HepG2 (cell line): ENCODE measurements around the gene PFKL. TPM values are rescaled to one million over a fixed set of nuclear protein-coding genes. Genes with fewer than 3 reads are reported as not detected.

Experiments used
- ARNT2 ChIP-seq: sonication (generic); formaldehyde crosslinking; IDR thresholded peaks from 2 replicates; pipeline ENCODE4 v1.8.0; 2022; ENCODE audit warnings: mild to moderate bottlenecking, low read depth, missing genetic modification reagents, moderate library complexity
- HOXA3 ChIP-seq: sonication (generic); formaldehyde crosslinking; IDR thresholded peaks from 2 replicates; pipeline ENCODE4 v1.5.0; 2020; ENCODE audit warnings: missing genetic modification reagents
- MEF2D ChIP-seq: sonication (generic); formaldehyde crosslinking; IDR thresholded peaks from 2 replicates; pipeline ENCODE4 v1.5.1; 2020; ENCODE audit warnings: mild to moderate bottlenecking, missing genetic modification reagents
- YEATS2 ChIP-seq: sonication (generic); formaldehyde crosslinking; IDR thresholded peaks from 2 replicates; pipeline ENCODE4 v1.4.0; 2020; ENCODE audit warnings: missing genetic modification reagents, borderline replicate concordance
- ZBTB20 ChIP-seq: sonication (generic); formaldehyde crosslinking; IDR thresholded peaks from 2 replicates; pipeline ENCODE4 v1.8.1; 2023; ENCODE audit warnings: missing genetic modification reagents, low read depth, mild to moderate bottlenecking, borderline replicate concordance
- ZNF180 ChIP-seq: sonication (generic); formaldehyde crosslinking; IDR thresholded peaks from 2 replicates; pipeline ENCODE4 v1.4.0; 2020; ENCODE audit warnings: low read depth, missing genetic modification reagents, borderline replicate concordance
- ZNF546 ChIP-seq: sonication (generic); formaldehyde crosslinking; conservative IDR thresholded peaks from 2 replicates; pipeline ENCODE4 v1.8.1; 2023; ENCODE audit warnings: mild to moderate bottlenecking, missing genetic modification reagents
- polyA plus RNA-seq, 8 experiments: library from polyadenylated mRNA; depleted of rRNA in 3 of 8; stranded (reverse) in 7 of 8; unstranded in 1 of 8; fragments of >200 nt; fragmentation: Illumina TruSeq in 4 of 8; extraction: Trizol in 4 of 8; gene quantifications; 2 replicates each; pipeline versions ENCODE4 v1.2.1 to v1.2.3, GENCODE V29; 2011 to 2016; ENCODE audit warnings: low read depth in 4 of 8, missing spikeins in 1 of 8, mixed read lengths in 1 of 8; ENCODE audit not compliant: insufficient read depth in 1 of 8
- total RNA-seq, 5 experiments: library from RNA; depleted of rRNA; stranded (reverse); fragments of >200 nt; fragmentation: Illumina TruSeq; extraction: Trizol; gene quantifications; 2 replicates each; pipeline ENCODE4 v1.2.3, GENCODE V29; 2016; ENCODE audit warnings: low read depth in 1 of 5
- TF ChIP-seq, protein P1 (sequence below): sonication (generic); formaldehyde crosslinking; conservative IDR thresholded peaks from 2 replicates; pipeline ENCODE4 v1.5.0; 2020; ENCODE audit warnings: missing genetic modification reagents
- TF ChIP-seq, protein P2 (sequence below): sonication (generic); formaldehyde crosslinking; IDR thresholded peaks from 2 replicates; pipeline ENCODE4 v1.4.0; 2020; ENCODE audit warnings: mild to moderate bottlenecking, missing genetic modification reagents
- TF ChIP-seq, protein P3 (sequence below): sonication (generic); formaldehyde crosslinking; IDR thresholded peaks from 2 replicates; pipeline ENCODE4 v1.4.0; 2020; ENCODE audit warnings: mild to moderate bottlenecking, missing genetic modification reagents
- TF ChIP-seq, protein P4 (sequence below), 2 experiments: sonication (generic) in 1 of 2; formaldehyde crosslinking in 1 of 2; IDR thresholded peaks; 2 replicates each; pipeline versions ENCODE4 v1.6.1 to v1.9.0; 2014 to 2022; ENCODE audit warnings: antibody characterized with exemption in 1 of 2, borderline replicate concordance in 1 of 2, inconsistent platforms in 1 of 2, low read depth in 1 of 2, missing genetic modification reagents in 1 of 2

PFKL gene
- total and polyA plus RNA-seq, 2 of the 13 experiments (the other 11 are each of a cell fraction or from before 2014, with no cell fraction given): 92.8 to 106 TPM

DNA sequence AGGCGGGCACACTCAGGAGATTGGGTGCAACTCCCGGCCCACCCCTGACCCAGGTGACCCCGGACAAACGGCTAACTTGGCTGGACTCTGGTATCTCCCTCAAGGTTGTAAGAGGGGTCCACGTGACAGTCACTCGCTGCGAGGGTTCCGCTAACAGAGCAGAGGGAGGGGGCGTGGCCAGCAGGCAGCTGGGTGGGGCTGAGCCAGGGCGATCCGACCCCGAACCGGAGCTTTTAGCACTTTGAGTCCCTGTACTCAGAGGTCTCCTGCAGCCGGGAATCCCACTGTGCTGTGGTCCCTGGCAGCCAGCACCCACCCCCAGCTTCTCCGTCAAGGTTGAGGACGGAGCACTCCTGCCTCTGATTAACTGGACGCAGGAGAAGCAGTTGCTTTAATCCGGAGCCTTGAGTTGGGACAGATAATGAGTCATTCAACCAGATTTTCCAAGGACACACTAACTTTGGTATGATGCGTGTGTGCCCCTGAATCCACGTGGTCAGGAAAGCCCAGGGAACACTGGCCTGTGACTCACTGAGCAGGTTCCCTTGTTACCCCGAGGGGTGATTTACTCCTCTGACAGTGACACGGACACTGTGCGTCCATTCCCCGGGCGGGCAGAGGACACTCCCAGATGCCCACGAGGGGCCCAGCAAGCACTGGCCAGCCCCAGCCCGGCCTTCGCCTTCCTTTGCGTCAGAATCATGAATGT is 70.3 kb downstream of the PFKL start (continued):
- TF ChIP-seq, protein P1, sequence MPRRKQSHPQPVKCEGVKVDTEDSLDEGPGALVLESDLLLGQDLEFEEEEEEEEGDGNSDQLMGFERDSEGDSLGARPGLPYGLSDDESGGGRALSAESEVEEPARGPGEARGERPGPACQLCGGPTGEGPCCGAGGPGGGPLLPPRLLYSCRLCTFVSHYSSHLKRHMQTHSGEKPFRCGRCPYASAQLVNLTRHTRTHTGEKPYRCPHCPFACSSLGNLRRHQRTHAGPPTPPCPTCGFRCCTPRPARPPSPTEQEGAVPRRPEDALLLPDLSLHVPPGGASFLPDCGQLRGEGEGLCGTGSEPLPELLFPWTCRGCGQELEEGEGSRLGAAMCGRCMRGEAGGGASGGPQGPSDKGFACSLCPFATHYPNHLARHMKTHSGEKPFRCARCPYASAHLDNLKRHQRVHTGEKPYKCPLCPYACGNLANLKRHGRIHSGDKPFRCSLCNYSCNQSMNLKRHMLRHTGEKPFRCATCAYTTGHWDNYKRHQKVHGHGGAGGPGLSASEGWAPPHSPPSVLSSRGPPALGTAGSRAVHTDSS (CRISPR knock-in tag): no peak
- TF ChIP-seq ARNT2 (CRISPR knock-in tag) (no peak), MEF2D (CRISPR knock-in tag) (peak; percentile 43), YEATS2 (CRISPR knock-in tag) (no peak), ZBTB20 (CRISPR knock-in tag) (no peak; the same call in 1 of the 2 replicates), ZNF180 (CRISPR knock-in tag) (no peak), ZNF546 (CRISPR knock-in tag) (no peak), HOXA3 (CRISPR knock-in tag) (peak; percentile 51)
- TF ChIP-seq, protein P2, sequence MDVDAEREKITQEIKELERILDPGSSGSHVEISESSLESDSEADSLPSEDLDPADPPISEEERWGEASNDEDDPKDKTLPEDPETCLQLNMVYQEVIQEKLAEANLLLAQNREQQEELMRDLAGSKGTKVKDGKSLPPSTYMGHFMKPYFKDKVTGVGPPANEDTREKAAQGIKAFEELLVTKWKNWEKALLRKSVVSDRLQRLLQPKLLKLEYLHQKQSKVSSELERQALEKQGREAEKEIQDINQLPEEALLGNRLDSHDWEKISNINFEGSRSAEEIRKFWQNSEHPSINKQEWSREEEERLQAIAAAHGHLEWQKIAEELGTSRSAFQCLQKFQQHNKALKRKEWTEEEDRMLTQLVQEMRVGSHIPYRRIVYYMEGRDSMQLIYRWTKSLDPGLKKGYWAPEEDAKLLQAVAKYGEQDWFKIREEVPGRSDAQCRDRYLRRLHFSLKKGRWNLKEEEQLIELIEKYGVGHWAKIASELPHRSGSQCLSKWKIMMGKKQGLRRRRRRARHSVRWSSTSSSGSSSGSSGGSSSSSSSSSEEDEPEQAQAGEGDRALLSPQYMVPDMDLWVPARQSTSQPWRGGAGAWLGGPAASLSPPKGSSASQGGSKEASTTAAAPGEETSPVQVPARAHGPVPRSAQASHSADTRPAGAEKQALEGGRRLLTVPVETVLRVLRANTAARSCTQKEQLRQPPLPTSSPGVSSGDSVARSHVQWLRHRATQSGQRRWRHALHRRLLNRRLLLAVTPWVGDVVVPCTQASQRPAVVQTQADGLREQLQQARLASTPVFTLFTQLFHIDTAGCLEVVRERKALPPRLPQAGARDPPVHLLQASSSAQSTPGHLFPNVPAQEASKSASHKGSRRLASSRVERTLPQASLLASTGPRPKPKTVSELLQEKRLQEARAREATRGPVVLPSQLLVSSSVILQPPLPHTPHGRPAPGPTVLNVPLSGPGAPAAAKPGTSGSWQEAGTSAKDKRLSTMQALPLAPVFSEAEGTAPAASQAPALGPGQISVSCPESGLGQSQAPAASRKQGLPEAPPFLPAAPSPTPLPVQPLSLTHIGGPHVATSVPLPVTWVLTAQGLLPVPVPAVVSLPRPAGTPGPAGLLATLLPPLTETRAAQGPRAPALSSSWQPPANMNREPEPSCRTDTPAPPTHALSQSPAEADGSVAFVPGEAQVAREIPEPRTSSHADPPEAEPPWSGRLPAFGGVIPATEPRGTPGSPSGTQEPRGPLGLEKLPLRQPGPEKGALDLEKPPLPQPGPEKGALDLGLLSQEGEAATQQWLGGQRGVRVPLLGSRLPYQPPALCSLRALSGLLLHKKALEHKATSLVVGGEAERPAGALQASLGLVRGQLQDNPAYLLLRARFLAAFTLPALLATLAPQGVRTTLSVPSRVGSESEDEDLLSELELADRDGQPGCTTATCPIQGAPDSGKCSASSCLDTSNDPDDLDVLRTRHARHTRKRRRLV: no peak
- TF ChIP-seq, protein P3, sequence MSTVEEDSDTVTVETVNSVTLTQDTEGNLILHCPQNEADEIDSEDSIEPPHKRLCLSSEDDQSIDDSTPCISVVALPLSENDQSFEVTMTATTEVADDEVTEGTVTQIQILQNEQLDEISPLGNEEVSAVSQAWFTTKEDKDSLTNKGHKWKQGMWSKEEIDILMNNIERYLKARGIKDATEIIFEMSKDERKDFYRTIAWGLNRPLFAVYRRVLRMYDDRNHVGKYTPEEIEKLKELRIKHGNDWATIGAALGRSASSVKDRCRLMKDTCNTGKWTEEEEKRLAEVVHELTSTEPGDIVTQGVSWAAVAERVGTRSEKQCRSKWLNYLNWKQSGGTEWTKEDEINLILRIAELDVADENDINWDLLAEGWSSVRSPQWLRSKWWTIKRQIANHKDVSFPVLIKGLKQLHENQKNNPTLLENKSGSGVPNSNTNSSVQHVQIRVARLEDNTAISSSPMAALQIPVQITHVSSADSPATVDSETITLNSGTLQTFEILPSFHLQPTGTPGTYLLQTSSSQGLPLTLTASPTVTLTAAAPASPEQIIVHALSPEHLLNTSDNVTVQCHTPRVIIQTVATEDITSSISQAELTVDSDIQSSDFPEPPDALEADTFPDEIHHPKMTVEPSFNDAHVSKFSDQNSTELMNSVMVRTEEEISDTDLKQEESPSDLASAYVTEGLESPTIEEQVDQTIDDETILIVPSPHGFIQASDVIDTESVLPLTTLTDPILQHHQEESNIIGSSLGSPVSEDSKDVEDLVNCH (CRISPR knock-in tag): no peak
- TF ChIP-seq, protein P4, sequence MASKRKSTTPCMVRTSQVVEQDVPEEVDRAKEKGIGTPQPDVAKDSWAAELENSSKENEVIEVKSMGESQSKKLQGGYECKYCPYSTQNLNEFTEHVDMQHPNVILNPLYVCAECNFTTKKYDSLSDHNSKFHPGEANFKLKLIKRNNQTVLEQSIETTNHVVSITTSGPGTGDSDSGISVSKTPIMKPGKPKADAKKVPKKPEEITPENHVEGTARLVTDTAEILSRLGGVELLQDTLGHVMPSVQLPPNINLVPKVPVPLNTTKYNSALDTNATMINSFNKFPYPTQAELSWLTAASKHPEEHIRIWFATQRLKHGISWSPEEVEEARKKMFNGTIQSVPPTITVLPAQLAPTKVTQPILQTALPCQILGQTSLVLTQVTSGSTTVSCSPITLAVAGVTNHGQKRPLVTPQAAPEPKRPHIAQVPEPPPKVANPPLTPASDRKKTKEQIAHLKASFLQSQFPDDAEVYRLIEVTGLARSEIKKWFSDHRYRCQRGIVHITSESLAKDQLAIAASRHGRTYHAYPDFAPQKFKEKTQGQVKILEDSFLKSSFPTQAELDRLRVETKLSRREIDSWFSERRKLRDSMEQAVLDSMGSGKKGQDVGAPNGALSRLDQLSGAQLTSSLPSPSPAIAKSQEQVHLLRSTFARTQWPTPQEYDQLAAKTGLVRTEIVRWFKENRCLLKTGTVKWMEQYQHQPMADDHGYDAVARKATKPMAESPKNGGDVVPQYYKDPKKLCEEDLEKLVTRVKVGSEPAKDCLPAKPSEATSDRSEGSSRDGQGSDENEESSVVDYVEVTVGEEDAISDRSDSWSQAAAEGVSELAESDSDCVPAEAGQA (IDR thresholded peaks at IDR 0.05; ENCODE audit: low read depth): no peak
- TF ChIP-seq, protein P4 (CRISPR knock-in tag; IDR thresholded peaks at IDR 0.05; ENCODE audit: borderline replicate concordance): no peak
